ENCODE results near the gene OR10A4. TPM values are rescaled to one million over a fixed set of nuclear protein-coding genes. Genes with fewer than 3 reads are reported as not detected.

Gene OR10A4
- total and polyA plus RNA-seq, 10 donors: not detected

GRCh38 chr11:6911378-6911777 lies 35.0 kb downstream of the OR10A4 start:
- H3K4me1 ChIP-seq: no peaks in the 10 kb centered on the region
- no peak for DNase-seq
- H3K27ac ChIP-seq: no peak overlapping the region
- 89 to 96% (median 95%) methylated on average over 3 of the region's 3 CpGs for WGBS, 5 donors
- no peaks in the 10 kb centered on the region for H3K36me3 ChIP-seq
- TF ChIP-seq POLR2A (IDR thresholded peaks at IDR 0.05) (no peak), CTCF (IDR thresholded peaks at IDR 0.05 in 8 of 11, conservative IDR thresholded peaks at IDR 0.05 in 3 of 11) (no peak), POLR2AphosphoS5 (IDR thresholded peaks at IDR 0.05) (no peak)
- intact Hi-C loops (cut with DNase I; ENCODE audit: low total_unique reads): no loop called here
- no peak overlapping the region for H3K4me3 ChIP-seq
- no peaks in the 10 kb centered on the region for H3K27me3 ChIP-seq (replicated peaks in 1 of 7)
- H3K9me3 ChIP-seq: no peaks in the 10 kb centered on the region

GRCh38 chr11:6911948-6912347 lies 35.5 kb downstream of the OR10A4 start:
- TF ChIP-seq POLR2AphosphoS5 (IDR thresholded peaks at IDR 0.05) (no peak), CTCF (IDR thresholded peaks at IDR 0.05 in 8 of 11, conservative IDR thresholded peaks at IDR 0.05 in 3 of 11) (no peak), POLR2A (IDR thresholded peaks at IDR 0.05) (no peak)

GRCh38 chr11:6919698-6920097 lies 43.3 kb downstream of the OR10A4 start:
- no peaks in the 10 kb centered on the region for H3K36me3 ChIP-seq
- TF ChIP-seq POLR2AphosphoS5 (IDR thresholded peaks at IDR 0.05): no peak
- no peak for TF ChIP-seq POLR2A (IDR thresholded peaks at IDR 0.05)
- TF ChIP-seq CTCF (IDR thresholded peaks at IDR 0.05 in 8 of 11, conservative IDR thresholded peaks at IDR 0.05 in 3 of 11): no peak
- intact Hi-C loops (cut with DNase I; ENCODE audit: low total_unique reads): no loop called here
- no peak overlapping the region for H3K4me3 ChIP-seq
- no peaks in the 10 kb centered on the region for H3K4me1 ChIP-seq
- DNase-seq: no peak
- peaks cover 0 to 7% (median 0%) of the 10 kb centered on the region in 7 donors for H3K27me3 ChIP-seq (replicated peaks in 1 of 7)
- peaks cover 0 to 6% (median 4%) of the 10 kb centered on the region in 8 donors for H3K9me3 ChIP-seq
- 24 to 66% (median 54%) methylated on average over 2 of the region's 2 CpGs for WGBS, 5 donors
- H3K27ac ChIP-seq: no peak overlapping the region

More at GRCh38 chr11:6911948-6912347, 35.5 kb downstream of the OR10A4 start:
- WGBS, 5 donors: 78 to 87% (median 84%) methylated on average over 3 of the region's 3 CpGs
- Histone ChIP-seq H3K27ac (no peak overlapping the region), H3K27me3 (replicated peaks in 1 of 7) (no peaks in the 10 kb centered on the region), H3K4me1 (no peaks in the 10 kb centered on the region), H3K4me3 (no peak overlapping the region), H3K36me3 (no peaks in the 10 kb centered on the region), H3K9me3 (no peaks in the 10 kb centered on the region)
- DNase-seq: no peak
- intact Hi-C loops (cut with DNase I; ENCODE audit: low total_unique reads): no loop called here

- intact Hi-C loops (cut with DNase I; ENCODE audit: low total_unique reads): no loop called here
- TF ChIP-seq POLR2A (IDR thresholded peaks at IDR 0.05) (no peak), POLR2AphosphoS5 (IDR thresholded peaks at IDR 0.05) (no peak), CTCF (IDR thresholded peaks at IDR 0.05 in 8 of 11, conservative IDR thresholded peaks at IDR 0.05 in 3 of 11) (no peak)
- Histone ChIP-seq H3K4me3 (no peak within 1 kb of the TSS), H3K36me3 (no peaks in the 10 kb centered on the region), H3K9me3 (peaks cover 0 to 6% (median 4%) of the 10 kb centered on the region in 8 donors), H3K27me3 (replicated peaks in 1 of 7) (peaks cover 0 to 9% (median 0%) of the 10 kb centered on the region in 7 donors), H3K4me1 (peaks cover 0 to 1% (median 0%) of the 10 kb centered on the region in 6 donors), H3K27ac (no peak within 1 kb of the TSS)
- DNase-seq: no peak
- 88 to 100% (median 93%) methylated on average over 1 of the region's 1 CpG for WGBS, 5 donors
These were observed 44.3 kb downstream of the OR10A4 start, which contains the start of gene OR2D3 for GRCh38 chr11:6920702-6921101. TSS of gene OR2D3 (plus strand) at chr11:6921002. CDS start at chr11:6921002, 0 bp downstream.

Measured in spleen (tissue), 11 donors.